ENCODE results near the gene DTWD2. TPM values are rescaled to one million over a fixed set of nuclear protein-coding genes. Genes with fewer than 3 reads are reported as not detected.

The DTWD2 gene
- polyA plus RNA-seq, 1 of the 3 experiments (the other 2 are of a cell fraction): 2.5 TPM

DNA sequence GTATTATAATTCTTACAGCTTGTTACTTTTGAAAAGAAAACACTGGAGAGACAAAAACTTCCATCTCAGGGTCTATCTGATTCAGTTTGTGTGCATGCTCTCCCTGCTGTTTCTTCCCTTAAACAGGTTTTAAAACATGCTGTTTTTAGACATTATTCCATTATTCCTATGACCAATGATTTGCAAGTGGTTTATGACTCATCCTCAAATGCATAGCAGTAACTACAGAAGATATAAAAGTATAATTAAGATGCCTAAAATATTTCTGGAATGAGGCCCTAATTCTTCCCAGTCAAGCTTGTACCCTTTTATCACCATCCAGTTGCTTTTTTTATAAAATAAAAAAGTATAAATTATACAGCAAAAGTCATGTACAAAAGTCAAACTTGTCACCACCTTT lies 3.7 kb downstream of the DTWD2 start:
- no peaks in the 10 kb centered on the region for H3K36me3 ChIP-seq (replicated peaks in 1 of 2; ENCODE audit: control insufficient read depth in 1 of 2, insufficient read depth in 2 of 2, low read length in 1 of 2)
- CTCF ChIA-PET: interaction anchor here (10.5 kb wide), 1 partner anchor 426 kb away, joined by 175 read pairs; no protein-coding TSS in a partner anchor
- POLR2A ChIA-PET: no interaction called here
- H3K9me3 ChIP-seq: no peaks in the 10 kb centered on the region
- peaks cover 14% of the 10 kb centered on the region for H3F3A ChIP-seq (replicated peaks; ENCODE audit: insufficient read depth)
- H3K4me3 ChIP-seq (ENCODE audit: low read depth in 2 of 2, low read length in 1 of 2): no peak overlapping the region
- no peak overlapping the region for H2AFZ ChIP-seq (ENCODE audit: low read depth)
- no peaks in the 10 kb centered on the region for H3K9me2 ChIP-seq
- H3K4me1 ChIP-seq (ENCODE audit: control insufficient read depth in 1 of 2, insufficient read depth in 2 of 2, low read depth in 1 of 2, low read length in 1 of 2): peaks cover 3 to 18% of the 10 kb centered on the region in 2 experiments; a peak in 3 of 4 replicates
- DNase-seq: no peak
- H3K27me3 ChIP-seq (ENCODE audit: insufficient read depth): no peaks in the 10 kb centered on the region
- peak overlapping the region; percentile 4 to 42; a peak in 3 of 4 replicates for H3K27ac ChIP-seq (ENCODE audit: low read depth in 2 of 2, low read length in 1 of 2)
- peak; percentile 44; the same call in 1 of the 2 replicates for TF ChIP-seq TCF12 (IDR thresholded peaks at IDR 0.05)
- TF ChIP-seq JUND (IDR thresholded peaks at IDR 0.05): peak; percentile 68
- TF ChIP-seq GATA2 (CRISPR knock-in tag; IDR thresholded peaks at IDR 0.05): no peak
- TF ChIP-seq, protein P1, sequence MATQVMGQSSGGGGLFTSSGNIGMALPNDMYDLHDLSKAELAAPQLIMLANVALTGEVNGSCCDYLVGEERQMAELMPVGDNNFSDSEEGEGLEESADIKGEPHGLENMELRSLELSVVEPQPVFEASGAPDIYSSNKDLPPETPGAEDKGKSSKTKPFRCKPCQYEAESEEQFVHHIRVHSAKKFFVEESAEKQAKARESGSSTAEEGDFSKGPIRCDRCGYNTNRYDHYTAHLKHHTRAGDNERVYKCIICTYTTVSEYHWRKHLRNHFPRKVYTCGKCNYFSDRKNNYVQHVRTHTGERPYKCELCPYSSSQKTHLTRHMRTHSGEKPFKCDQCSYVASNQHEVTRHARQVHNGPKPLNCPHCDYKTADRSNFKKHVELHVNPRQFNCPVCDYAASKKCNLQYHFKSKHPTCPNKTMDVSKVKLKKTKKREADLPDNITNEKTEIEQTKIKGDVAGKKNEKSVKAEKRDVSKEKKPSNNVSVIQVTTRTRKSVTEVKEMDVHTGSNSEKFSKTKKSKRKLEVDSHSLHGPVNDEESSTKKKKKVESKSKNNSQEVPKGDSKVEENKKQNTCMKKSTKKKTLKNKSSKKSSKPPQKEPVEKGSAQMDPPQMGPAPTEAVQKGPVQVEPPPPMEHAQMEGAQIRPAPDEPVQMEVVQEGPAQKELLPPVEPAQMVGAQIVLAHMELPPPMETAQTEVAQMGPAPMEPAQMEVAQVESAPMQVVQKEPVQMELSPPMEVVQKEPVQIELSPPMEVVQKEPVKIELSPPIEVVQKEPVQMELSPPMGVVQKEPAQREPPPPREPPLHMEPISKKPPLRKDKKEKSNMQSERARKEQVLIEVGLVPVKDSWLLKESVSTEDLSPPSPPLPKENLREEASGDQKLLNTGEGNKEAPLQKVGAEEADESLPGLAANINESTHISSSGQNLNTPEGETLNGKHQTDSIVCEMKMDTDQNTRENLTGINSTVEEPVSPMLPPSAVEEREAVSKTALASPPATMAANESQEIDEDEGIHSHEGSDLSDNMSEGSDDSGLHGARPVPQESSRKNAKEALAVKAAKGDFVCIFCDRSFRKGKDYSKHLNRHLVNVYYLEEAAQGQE (IDR thresholded peaks at IDR 0.05; ENCODE audit: low read depth, low read length): no peak
- TF ChIP-seq EP300 (IDR thresholded peaks at IDR 0.05; ENCODE audit: borderline replicate concordance in 1 of 2, low read depth in 1 of 2, low read length in 1 of 2): peak in 1 of 2 experiments; percentile 38; a peak in 1 of 4 replicates
- TF ChIP-seq TEAD4 (IDR thresholded peaks at IDR 0.05; ENCODE audit: borderline replicate concordance, insufficient read depth): 0 out of 2 replicates have a peak, but pooled peaks have one; percentile 22
- no peak for TF ChIP-seq RXRA (IDR thresholded peaks at IDR 0.05; ENCODE audit: borderline replicate concordance, low read depth)
- TF ChIP-seq, protein P2, sequence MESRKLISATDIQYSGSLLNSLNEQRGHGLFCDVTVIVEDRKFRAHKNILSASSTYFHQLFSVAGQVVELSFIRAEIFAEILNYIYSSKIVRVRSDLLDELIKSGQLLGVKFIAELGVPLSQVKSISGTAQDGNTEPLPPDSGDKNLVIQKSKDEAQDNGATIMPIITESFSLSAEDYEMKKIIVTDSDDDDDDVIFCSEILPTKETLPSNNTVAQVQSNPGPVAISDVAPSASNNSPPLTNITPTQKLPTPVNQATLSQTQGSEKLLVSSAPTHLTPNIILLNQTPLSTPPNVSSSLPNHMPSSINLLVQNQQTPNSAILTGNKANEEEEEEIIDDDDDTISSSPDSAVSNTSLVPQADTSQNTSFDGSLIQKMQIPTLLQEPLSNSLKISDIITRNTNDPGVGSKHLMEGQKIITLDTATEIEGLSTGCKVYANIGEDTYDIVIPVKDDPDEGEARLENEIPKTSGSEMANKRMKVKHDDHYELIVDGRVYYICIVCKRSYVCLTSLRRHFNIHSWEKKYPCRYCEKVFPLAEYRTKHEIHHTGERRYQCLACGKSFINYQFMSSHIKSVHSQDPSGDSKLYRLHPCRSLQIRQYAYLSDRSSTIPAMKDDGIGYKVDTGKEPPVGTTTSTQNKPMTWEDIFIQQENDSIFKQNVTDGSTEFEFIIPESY (IDR thresholded peaks at IDR 0.05; ENCODE audit: borderline replicate concordance, low read depth): no peak
- TF ChIP-seq FOSL2 (IDR thresholded peaks at IDR 0.05; ENCODE audit: borderline replicate concordance, low read depth): peak; percentile 82; the same call in 1 of the 2 replicates
- peaks cover 5% of the 10 kb centered on the region for H3K79me2 ChIP-seq (ENCODE audit: insufficient read depth)
- no peak overlapping the region for H3K9ac ChIP-seq
- no peak overlapping the region; the same call in 1 of the 2 replicates for H3K4me2 ChIP-seq
- no peaks in the 10 kb centered on the region for H4K20me1 ChIP-seq (ENCODE audit: insufficient read depth)

DNA sequence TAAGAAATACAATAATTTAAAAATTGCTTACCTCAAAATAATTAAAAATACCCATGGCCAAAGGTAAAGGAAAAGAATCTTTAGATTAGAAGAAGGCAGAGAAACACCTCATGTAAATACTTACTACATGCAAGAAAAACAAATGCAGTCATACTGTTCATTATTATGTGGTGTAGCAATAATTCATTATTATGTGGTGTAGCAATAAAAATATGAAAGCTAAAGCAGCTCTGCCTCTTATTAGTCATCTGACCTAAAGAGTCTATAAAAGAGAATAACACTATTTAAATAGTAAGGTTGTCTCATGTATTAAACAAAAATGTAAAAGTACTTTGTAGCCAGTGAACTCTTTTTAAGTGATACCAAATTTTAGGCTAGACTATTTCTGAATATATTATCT lies 6.6 kb downstream of the DTWD2 start:
- H3K9ac ChIP-seq: no peak overlapping the region

More for the DNA sequence above, 6.6 kb downstream of the DTWD2 start:
- TF ChIP-seq, protein P3, sequence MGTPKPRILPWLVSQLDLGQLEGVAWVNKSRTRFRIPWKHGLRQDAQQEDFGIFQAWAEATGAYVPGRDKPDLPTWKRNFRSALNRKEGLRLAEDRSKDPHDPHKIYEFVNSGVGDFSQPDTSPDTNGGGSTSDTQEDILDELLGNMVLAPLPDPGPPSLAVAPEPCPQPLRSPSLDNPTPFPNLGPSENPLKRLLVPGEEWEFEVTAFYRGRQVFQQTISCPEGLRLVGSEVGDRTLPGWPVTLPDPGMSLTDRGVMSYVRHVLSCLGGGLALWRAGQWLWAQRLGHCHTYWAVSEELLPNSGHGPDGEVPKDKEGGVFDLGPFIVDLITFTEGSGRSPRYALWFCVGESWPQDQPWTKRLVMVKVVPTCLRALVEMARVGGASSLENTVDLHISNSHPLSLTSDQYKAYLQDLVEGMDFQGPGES (IDR thresholded peaks at IDR 0.05; ENCODE audit: low read depth, low read length): no peak
- TF ChIP-seq GATA2 (CRISPR knock-in tag; IDR thresholded peaks at IDR 0.05) (no peak), TCF12 (IDR thresholded peaks at IDR 0.05) (no peak), SIN3A (IDR thresholded peaks at IDR 0.05; ENCODE audit: borderline replicate concordance, low read depth, low read length) (no peak), FOXM1 (IDR thresholded peaks at IDR 0.05; ENCODE audit: low read depth) (no peak), SMC3 (IDR thresholded peaks at IDR 0.05; ENCODE audit: low read depth, low read length) (no peak), NRF1 (IDR thresholded peaks at IDR 0.05; ENCODE audit: low read depth, low read length) (no peak)
- TF ChIP-seq, protein P4, sequence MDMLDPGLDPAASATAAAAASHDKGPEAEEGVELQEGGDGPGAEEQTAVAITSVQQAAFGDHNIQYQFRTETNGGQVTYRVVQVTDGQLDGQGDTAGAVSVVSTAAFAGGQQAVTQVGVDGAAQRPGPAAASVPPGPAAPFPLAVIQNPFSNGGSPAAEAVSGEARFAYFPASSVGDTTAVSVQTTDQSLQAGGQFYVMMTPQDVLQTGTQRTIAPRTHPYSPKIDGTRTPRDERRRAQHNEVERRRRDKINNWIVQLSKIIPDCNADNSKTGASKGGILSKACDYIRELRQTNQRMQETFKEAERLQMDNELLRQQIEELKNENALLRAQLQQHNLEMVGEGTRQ (IDR thresholded peaks at IDR 0.05; ENCODE audit: borderline replicate concordance, low read depth, low read length): no peak
- TF ChIP-seq, protein P5, sequence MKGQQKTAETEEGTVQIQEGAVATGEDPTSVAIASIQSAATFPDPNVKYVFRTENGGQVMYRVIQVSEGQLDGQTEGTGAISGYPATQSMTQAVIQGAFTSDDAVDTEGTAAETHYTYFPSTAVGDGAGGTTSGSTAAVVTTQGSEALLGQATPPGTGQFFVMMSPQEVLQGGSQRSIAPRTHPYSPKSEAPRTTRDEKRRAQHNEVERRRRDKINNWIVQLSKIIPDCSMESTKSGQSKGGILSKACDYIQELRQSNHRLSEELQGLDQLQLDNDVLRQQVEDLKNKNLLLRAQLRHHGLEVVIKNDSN (IDR thresholded peaks at IDR 0.05; ENCODE audit: borderline replicate concordance, low read depth): no peak
- H4K20me1 ChIP-seq (ENCODE audit: insufficient read depth): no peaks in the 10 kb centered on the region
- no peaks in the 10 kb centered on the region for H3K9me2 ChIP-seq
- POLR2A ChIA-PET: no interaction called here
- peaks cover 14% of the 10 kb centered on the region for H3F3A ChIP-seq (replicated peaks; ENCODE audit: insufficient read depth)
- no peak for DNase-seq
- no peak overlapping the region for H3K27ac ChIP-seq (ENCODE audit: low read depth in 2 of 2, low read length in 1 of 2)
- no peak overlapping the region for H3K4me2 ChIP-seq
- no peaks in the 10 kb centered on the region for H3K36me3 ChIP-seq (replicated peaks in 1 of 2; ENCODE audit: control insufficient read depth in 1 of 2, insufficient read depth in 2 of 2, low read length in 1 of 2)
- CTCF ChIA-PET: interaction anchor here (10.5 kb wide), 1 partner anchor 429 kb away, joined by 175 read pairs; no protein-coding TSS in a partner anchor
- peaks cover 8% of the 10 kb centered on the region; the same call in 1 of the 2 replicates for H3K9me3 ChIP-seq
- no peaks in the 10 kb centered on the region for H3K27me3 ChIP-seq (ENCODE audit: insufficient read depth)
- H2AFZ ChIP-seq (ENCODE audit: low read depth): no peak overlapping the region
- H3K79me2 ChIP-seq (ENCODE audit: insufficient read depth): peaks cover 5% of the 10 kb centered on the region
- peaks cover 0 to 9% of the 10 kb centered on the region in 2 experiments; a peak in 2 of 4 replicates for H3K4me1 ChIP-seq (ENCODE audit: control insufficient read depth in 1 of 2, insufficient read depth in 2 of 2, low read depth in 1 of 2, low read length in 1 of 2)
- no peak overlapping the region for H3K4me3 ChIP-seq (ENCODE audit: low read depth in 2 of 2, low read length in 1 of 2)

Measured in SK-N-SH (cell line).